H4 (cell line): ENCODE measurements around the gene OR7D2. TPM values are rescaled to one million over a fixed set of nuclear protein-coding genes. Genes with fewer than 3 reads are reported as not detected.
"Not testable (repeated sequence)": the region's sequence is repeated elsewhere in the genome, so short reads cannot be mapped to it uniquely, and the experiment has no call there.

Source experiments
- DNase-seq: peaks from one replicate; pipeline ENCODE4 v3.0.0-alpha.2; 2015; ENCODE audit warnings: low spot score
- total RNA-seq: library from RNA; depleted of rRNA; stranded (reverse); fragments of >200 nt; shearing (Covaris generic); gene quantifications from 2 replicates; pipeline ENCODE4 v1.2.3, GENCODE V29; 2014; rRNA removed

OR7D2 gene
- not detected in 2 replicates for total RNA-seq

GRCh38 chr19:9178901-9179300 lies at the start of gene OR7D2:
Gene OR7D2, plus strand, starts transcription at chr19:9178979. Its CDS starts 6,803 bp downstream, at chr19:9185782.
- DNase-seq: peak; percentile 12

GRCh38 chr19:9130965-9131364 lies 47.8 kb upstream of the OR7D2 start:
- no peak for DNase-seq

- no peak for DNase-seq
These were observed 46.4 kb upstream of the OR7D2 start for GRCh38 chr19:9132422-9132821.

- no peak for DNase-seq
These were observed 39.1 kb upstream of the OR7D2 start for GRCh38 chr19:9139609-9140158.

GRCh38 chr19:9140159-9140874 lies 38.5 kb upstream of the OR7D2 start, which contains the start of gene ZNF317:
Gene ZNF317, plus strand, starts transcription at chr19:9140397. Its CDS starts 15,620 bp downstream, at chr19:9156017.
- peak; percentile 87 for DNase-seq

- DNase-seq: no peak
These were observed 33.9 kb upstream of the OR7D2 start for GRCh38 chr19:9144920-9145319.

GRCh38 chr19:9146882-9147281 lies 31.9 kb upstream of the OR7D2 start:
- no peak for DNase-seq

GRCh38 chr19:9148697-9149096 lies 30.1 kb upstream of the OR7D2 start:
- DNase-seq: no peak

GRCh38 chr19:9149997-9150396 lies 28.8 kb upstream of the OR7D2 start:
- no peak for DNase-seq

GRCh38 chr19:9150650-9151049 lies 28.1 kb upstream of the OR7D2 start:
- no peak for DNase-seq

GRCh38 chr19:9151367-9151766 lies 27.4 kb upstream of the OR7D2 start:
- no peak for DNase-seq

GRCh38 chr19:9155591-9155990 lies 23.2 kb upstream of the OR7D2 start:
- DNase-seq: no peak

- no peak for DNase-seq
These were observed 22.5 kb upstream of the OR7D2 start for GRCh38 chr19:9156304-9156703.

GRCh38 chr19:9159891-9160290 lies 18.9 kb upstream of the OR7D2 start:
- no peak for DNase-seq

GRCh38 chr19:9161427-9161826 lies 17.4 kb upstream of the OR7D2 start:
- DNase-seq: no peak

GRCh38 chr19:9165261-9165660 lies 13.5 kb upstream of the OR7D2 start:
- DNase-seq: no peak

GRCh38 chr19:9166846-9167245 lies 11.9 kb upstream of the OR7D2 start:
- DNase-seq: no peak

GRCh38 chr19:9171393-9171991 lies 7.3 kb upstream of the OR7D2 start:
- DNase-seq: no peak

- no peak for DNase-seq
These were observed 3.5 kb upstream of the OR7D2 start for GRCh38 chr19:9175326-9175725.

GRCh38 chr19:9183000-9183399 lies 4.2 kb downstream of the OR7D2 start:
- no peak for DNase-seq

GRCh38 chr19:9187191-9187590 lies 8.4 kb downstream of the OR7D2 start:
- DNase-seq: no peak

- no peak for DNase-seq
These were observed 10.8 kb downstream of the OR7D2 start for GRCh38 chr19:9189535-9189934.

- not testable (repeated sequence) for DNase-seq
These were observed 19.3 kb downstream of the OR7D2 start for GRCh38 chr19:9198044-9198443.
